GM23248 (cell line): ENCODE data around the gene TUBA1B. TPM values are rescaled to one million over a fixed set of nuclear protein-coding genes. Genes with fewer than 3 reads are reported as not detected.

ENCODE experiments used
- DNase-seq: peaks from one replicate; pipeline ENCODE4 v3.0.0-alpha.2; 2015
- H2AFZ ChIP-seq: fragments of 200-600 bp; sonication (generic); 2 replicates; pipeline ENCODE4 v1.6.1; 2016; ENCODE audit warnings: antibody characterized with exemption
- H3F3A ChIP-seq: fragments of 200-600 bp; sonication (generic); 2 replicates; pipeline ENCODE4 v1.6.1; 2016; ENCODE audit warnings: mild to moderate bottlenecking, antibody characterized with exemption, mixed run types; ENCODE audit not compliant: insufficient read depth
- H3K27ac ChIP-seq: fragments of 200-600 bp; sonication (generic); 2 replicates; pipeline ENCODE4 v1.5.1; 2016; ENCODE audit warnings: mild to moderate bottlenecking
- H3K27me3 ChIP-seq: fragments of 200-600 bp; sonication (generic); replicated peaks from 2 replicates; pipeline ENCODE4 v1.6.1; 2016; ENCODE audit warnings: mild to moderate bottlenecking; ENCODE audit not compliant: insufficient read depth
- H3K36me3 ChIP-seq: fragments of 200-600 bp; sonication (generic); 2 replicates; pipeline ENCODE4 v1.6.1; 2016; ENCODE audit warnings: low read depth, mild to moderate bottlenecking
- H3K4me1 ChIP-seq: fragments of 200-600 bp; sonication (generic); 2 replicates; pipeline ENCODE4 v1.6.1; 2016; ENCODE audit warnings: mild to moderate bottlenecking; ENCODE audit not compliant: insufficient read depth
- H3K4me2 ChIP-seq: fragments of 200-600 bp; sonication (generic); one replicate; pipeline ENCODE4 v1.6.1; 2016; ENCODE audit warnings: mild to moderate bottlenecking; ENCODE audit not compliant: unreplicated experiment
- H3K4me3 ChIP-seq: fragments of 200-600 bp; sonication (generic); 2 replicates; pipeline ENCODE4 v1.5.1; 2016; ENCODE audit warnings: mild to moderate bottlenecking
- H3K79me2 ChIP-seq: fragments of 200-600 bp; sonication (generic); 2 replicates; pipeline ENCODE4 v1.6.1; 2016; ENCODE audit warnings: mild to moderate bottlenecking; ENCODE audit not compliant: insufficient read depth
- H3K9ac ChIP-seq: fragments of 200-600 bp; sonication (generic); 2 replicates; pipeline ENCODE4 v1.6.1; 2016; ENCODE audit warnings: mild to moderate bottlenecking
- H3K9me2 ChIP-seq: fragments of 200-600 bp; sonication (generic); 2 replicates; pipeline ENCODE4 v1.6.1; 2016; ENCODE audit warnings: mixed run types, mild to moderate bottlenecking, moderate library complexity; ENCODE audit not compliant: insufficient read depth
- H3K9me3 ChIP-seq: fragments of 200-600 bp; sonication (generic); one replicate; pipeline ENCODE4 v1.6.1; 2017; ENCODE audit warnings: low read depth
- H4K20me1 ChIP-seq: fragments of 200-600 bp; sonication (generic); 2 replicates; pipeline ENCODE4 v1.6.0; 2016; ENCODE audit not compliant: insufficient read depth
- EZH2 ChIP-seq: fragments of 200-600 bp; sonication (generic); IDR thresholded peaks from 2 replicates; pipeline ENCODE4 v1.6.1; 2018; ENCODE audit warnings: antibody characterized with exemption, mild to moderate bottlenecking; ENCODE audit not compliant: insufficient read depth, poor library complexity, severe bottlenecking
- EZH2phosphoT487 ChIP-seq: fragments of 200-600 bp; sonication (generic); IDR thresholded peaks from 2 replicates; pipeline ENCODE4 v1.6.1; 2018; ENCODE audit warnings: antibody characterized with exemption, moderate library complexity, mild to moderate bottlenecking, low read depth; ENCODE audit not compliant: insufficient read depth
- WGBS, 2 experiments: methylation state at CpG; one replicate each; pipeline ENCODE4 v1.1.6; 2015 to 2017; ENCODE audit warnings: low lambda C conversion rate in 2 of 2, low coverage in 1 of 2; ENCODE audit errors: missing lambda C conversion rate in 2 of 2; 5-methylcytosine and 5-hydroxymethylcytosine counted together
- in situ Hi-C: fragments of 300-500 bp; cut with MboI; formaldehyde crosslinking; loops from 2 replicates; pipeline ENCODE4 v1.15.0; 2020
- polyA plus RNA-seq: library from polyadenylated mRNA; unstranded; fragments of >200 nt; fragmentation: Nextera tagmentation; extraction: Ambion mirVana; gene quantifications from 2 replicates; pipeline ENCODE4 v1.2.1, GENCODE V29; 2016
- total RNA-seq: library from RNA; depleted of rRNA; stranded (reverse); fragments of >200 nt; shearing (Covaris generic); gene quantifications from 2 replicates; pipeline ENCODE4 v1.2.3, GENCODE V29; 2014

The TUBA1B gene
- total and polyA plus RNA-seq, 2 experiments from 2014 or later, result 1,195 to 1,776 TPM

DNA sequence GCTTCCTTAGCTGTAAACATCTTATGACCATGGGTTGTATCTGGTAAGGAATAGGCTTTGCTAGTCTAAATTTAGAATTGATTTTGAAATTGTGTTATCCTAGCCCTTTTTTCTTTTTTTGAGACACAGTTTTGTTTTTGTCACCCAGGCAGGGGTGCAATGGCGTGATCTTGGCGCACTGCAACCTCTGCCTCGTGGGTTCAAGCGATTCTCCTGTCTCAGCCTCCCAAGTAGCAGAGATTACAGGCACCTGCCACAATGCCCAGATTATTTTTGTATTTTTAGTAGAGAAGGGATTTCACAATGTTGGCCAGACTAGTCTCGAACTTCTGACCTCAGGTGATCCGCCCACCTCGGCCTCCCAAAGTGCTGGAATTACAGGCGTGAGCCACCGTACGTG is 2.4 kb upstream of the TUBA1B start:
- DNase-seq, result no peak
- peaks cover 12% of the 10 kb centered on the region; the same call in 1 of the 2 replicates for H4K20me1 ChIP-seq
- 82 to 88% methylated on average over 10 of the region's 10 CpGs for WGBS, 2 experiments
- peak overlapping the region; percentile 93 for H2AFZ ChIP-seq
- H3K27me3 ChIP-seq, result no peaks in the 10 kb centered on the region
- peak overlapping the region; percentile 98 for H3K9ac ChIP-seq
- H3K9me3 ChIP-seq, result no peaks in the 10 kb centered on the region
- H3F3A ChIP-seq, result peaks cover 31% of the 10 kb centered on the region
- H3K36me3 ChIP-seq, result peaks cover 15% of the 10 kb centered on the region
- H3K4me1 ChIP-seq, result peaks cover 24% of the 10 kb centered on the region
- peaks cover 58% of the 10 kb centered on the region for H3K79me2 ChIP-seq
- H3K27ac ChIP-seq, result peak overlapping the region; percentile 99
- H3K9me2 ChIP-seq, result no peaks in the 10 kb centered on the region
- in situ Hi-C loops, result no loop called here
- peak overlapping the region; percentile 98 for H3K4me2 ChIP-seq
- peak overlapping the region; percentile 91 for H3K4me3 ChIP-seq
- no peak for TF ChIP-seq EZH2
- no peak for TF ChIP-seq EZH2phosphoT487

DNA sequence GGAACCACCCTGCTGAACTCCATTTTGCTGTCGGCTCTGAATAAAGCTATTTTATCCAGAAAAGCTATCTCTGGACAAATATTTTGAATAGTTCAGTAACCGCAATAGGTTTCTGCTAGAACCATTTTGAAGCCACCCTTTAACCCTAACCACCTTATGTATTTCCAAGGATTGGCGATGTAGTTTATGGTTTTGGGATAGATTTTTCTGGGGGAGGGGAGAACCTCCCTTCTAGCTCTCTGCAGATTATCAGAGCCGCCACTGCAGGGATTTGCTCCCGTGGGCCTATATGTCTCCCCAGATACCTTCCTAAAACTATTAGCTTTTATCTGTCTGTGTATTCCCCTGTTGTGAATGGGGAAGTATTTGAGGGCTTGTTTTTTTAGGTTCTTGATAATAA is 1.8 kb upstream of the TUBA1B start:
- Histone ChIP-seq H3K36me3 (peaks cover 15% of the 10 kb centered on the region), H3K27me3 (no peaks in the 10 kb centered on the region), H3K27ac (peak overlapping the region; percentile 99), H3K4me2 (peak overlapping the region; percentile 98), H3K9me3 (no peaks in the 10 kb centered on the region), H3K9ac (peak overlapping the region; percentile 98), H3F3A (peaks cover 32% of the 10 kb centered on the region), H3K79me2 (peaks cover 58% of the 10 kb centered on the region), H3K4me3 (peak overlapping the region; percentile 91), H4K20me1 (peaks cover 12% of the 10 kb centered on the region; the same call in 1 of the 2 replicates), H2AFZ (peak overlapping the region; percentile 93), H3K9me2 (no peaks in the 10 kb centered on the region), H3K4me1 (peaks cover 24% of the 10 kb centered on the region)
- 0 to 2% methylated on average over 5 of the region's 5 CpGs for WGBS, 2 experiments
- TF ChIP-seq EZH2 (no peak), EZH2phosphoT487 (no peak)
- in situ Hi-C loops, result no loop called here
- DNase-seq, result peak; percentile 56

DNA sequence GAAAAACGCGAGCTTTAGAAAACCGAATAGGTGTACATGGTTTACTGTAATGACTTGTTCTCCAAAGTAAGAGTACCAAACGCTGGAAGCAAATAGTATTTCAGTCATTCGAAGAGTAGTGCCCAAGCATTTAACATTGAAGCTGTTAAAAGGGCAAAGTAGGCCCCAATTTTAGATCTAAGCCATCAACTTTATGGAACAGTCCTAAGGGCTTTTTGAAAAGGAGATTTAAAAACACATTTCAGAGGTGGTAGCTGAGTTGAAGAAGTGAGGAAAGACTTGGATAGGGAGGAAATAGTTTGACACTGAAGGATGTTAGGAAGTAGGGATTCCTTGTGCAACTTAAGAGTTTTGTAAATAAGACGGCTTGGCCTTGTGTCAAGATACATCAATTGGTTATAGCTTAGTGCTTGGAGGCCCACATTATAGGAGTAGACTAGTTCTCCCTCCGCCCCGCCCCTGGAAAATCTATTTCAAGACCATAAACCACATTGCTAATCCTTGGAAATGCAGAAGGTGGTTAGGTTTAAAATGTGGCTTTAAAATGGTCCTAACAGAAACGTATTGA is 783 bp upstream of the TUBA1B start:
- H3F3A ChIP-seq, result peaks cover 42% of the 10 kb centered on the region
- no peaks in the 10 kb centered on the region for H3K9me3 ChIP-seq
- peaks cover 12% of the 10 kb centered on the region; the same call in 1 of the 2 replicates for H4K20me1 ChIP-seq
- no peaks in the 10 kb centered on the region for H3K27me3 ChIP-seq
- peak overlapping the region; percentile 91 for H3K4me3 ChIP-seq
- H3K9ac ChIP-seq, result peak overlapping the region; percentile 98
- DNase-seq, result peak; percentile 76
- peak overlapping the region; percentile 98 for H3K4me2 ChIP-seq
- H3K4me1 ChIP-seq, result peaks cover 24% of the 10 kb centered on the region
- in situ Hi-C loops, result no loop called here
- no peaks in the 10 kb centered on the region for H3K9me2 ChIP-seq
- 2 to 6% methylated on average over 9 of the region's 9 CpGs for WGBS, 2 experiments
- H3K27ac ChIP-seq, result peak overlapping the region; percentile 99
- H3K36me3 ChIP-seq, result peaks cover 24% of the 10 kb centered on the region
- peak overlapping the region; percentile 93 for H2AFZ ChIP-seq
- peaks cover 58% of the 10 kb centered on the region for H3K79me2 ChIP-seq
- TF ChIP-seq EZH2 (no peak), EZH2phosphoT487 (no peak)

DNA sequence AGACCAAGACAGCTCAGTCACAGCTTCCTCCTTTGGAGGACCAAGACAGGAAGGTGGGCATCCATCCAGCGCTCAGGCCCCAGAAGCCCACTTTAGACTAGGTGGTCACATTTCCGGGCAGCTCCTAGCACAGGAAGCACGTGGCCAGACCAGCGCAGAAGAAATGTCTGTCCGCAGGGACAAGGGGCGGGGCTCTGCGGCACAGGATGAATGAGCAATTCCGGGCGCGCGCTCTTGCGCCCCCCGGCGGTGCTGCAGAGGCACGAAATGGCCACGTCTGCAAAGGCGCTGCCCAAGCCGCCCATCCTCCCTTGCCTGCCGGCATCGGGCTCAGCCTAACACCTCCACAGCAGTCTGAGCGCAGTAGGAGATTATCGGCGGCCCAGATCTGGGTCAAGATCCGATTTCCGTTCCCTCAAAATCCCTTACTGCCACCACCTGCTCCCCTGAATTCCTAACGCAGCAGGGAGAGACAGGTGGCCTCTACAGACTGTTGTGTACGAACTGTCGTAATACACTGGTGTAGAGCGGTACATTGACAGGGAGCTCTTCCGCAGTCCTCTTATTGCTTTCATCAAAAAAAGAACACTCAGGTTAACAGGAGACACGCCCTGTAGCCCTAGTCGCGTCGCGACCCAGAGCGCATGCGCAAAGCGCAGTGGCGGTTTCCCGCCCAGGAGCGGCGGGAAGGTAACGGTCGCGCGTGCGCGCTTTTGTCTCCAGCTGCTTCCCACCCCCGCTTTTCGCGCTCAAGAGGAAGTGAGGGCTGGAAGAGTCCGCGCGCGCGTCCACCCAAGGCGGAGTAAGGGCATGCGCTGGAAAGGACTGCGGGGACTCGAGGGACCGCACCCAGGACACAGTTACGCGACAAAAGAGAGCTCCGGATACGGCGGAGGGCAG is 794 bp downstream of the TUBA1B start:
- Histone ChIP-seq H3K4me1 (peaks cover 24% of the 10 kb centered on the region), H3K79me2 (peaks cover 58% of the 10 kb centered on the region), H3K27ac (peak overlapping the region; percentile 99), H3K4me2 (peak overlapping the region; percentile 98), H3K9me2 (no peaks in the 10 kb centered on the region), H4K20me1 (peaks cover 12% of the 10 kb centered on the region; the same call in 1 of the 2 replicates), H3K27me3 (no peaks in the 10 kb centered on the region), H3F3A (peaks cover 57% of the 10 kb centered on the region), H3K9ac (peak overlapping the region; percentile 98), H3K36me3 (peaks cover 27% of the 10 kb centered on the region), H2AFZ (no peak overlapping the region), H3K9me3 (no peaks in the 10 kb centered on the region), H3K4me3 (peak overlapping the region; percentile 91)
- DNase-seq, result peak; percentile 98
- in situ Hi-C loops, result no loop called here
- TF ChIP-seq EZH2phosphoT487 (no peak), EZH2 (no peak)
- 0 to 1% methylated on average over 66 of the region's 66 CpGs for WGBS, 2 experiments
